GM23248 (cell line): ENCODE data around the gene NBEA. TPM values are rescaled to one million over a fixed set of nuclear protein-coding genes. Genes with fewer than 3 reads are reported as not detected.

ENCODE experiments used
- DNase-seq: peaks from one replicate; pipeline ENCODE4 v3.0.0-alpha.2; 2015
- H2AFZ ChIP-seq: fragments of 200-600 bp; sonication (generic); 2 replicates; pipeline ENCODE4 v1.6.1; 2016; ENCODE audit warnings: antibody characterized with exemption
- H3F3A ChIP-seq: fragments of 200-600 bp; sonication (generic); 2 replicates; pipeline ENCODE4 v1.6.1; 2016; ENCODE audit warnings: mild to moderate bottlenecking, antibody characterized with exemption, mixed run types; ENCODE audit not compliant: insufficient read depth
- H3K27ac ChIP-seq: fragments of 200-600 bp; sonication (generic); 2 replicates; pipeline ENCODE4 v1.5.1; 2016; ENCODE audit warnings: mild to moderate bottlenecking
- H3K27me3 ChIP-seq: fragments of 200-600 bp; sonication (generic); replicated peaks from 2 replicates; pipeline ENCODE4 v1.6.1; 2016; ENCODE audit warnings: mild to moderate bottlenecking; ENCODE audit not compliant: insufficient read depth
- H3K36me3 ChIP-seq: fragments of 200-600 bp; sonication (generic); 2 replicates; pipeline ENCODE4 v1.6.1; 2016; ENCODE audit warnings: low read depth, mild to moderate bottlenecking
- H3K4me1 ChIP-seq: fragments of 200-600 bp; sonication (generic); 2 replicates; pipeline ENCODE4 v1.6.1; 2016; ENCODE audit warnings: mild to moderate bottlenecking; ENCODE audit not compliant: insufficient read depth
- H3K4me2 ChIP-seq: fragments of 200-600 bp; sonication (generic); one replicate; pipeline ENCODE4 v1.6.1; 2016; ENCODE audit warnings: mild to moderate bottlenecking; ENCODE audit not compliant: unreplicated experiment
- H3K4me3 ChIP-seq: fragments of 200-600 bp; sonication (generic); 2 replicates; pipeline ENCODE4 v1.5.1; 2016; ENCODE audit warnings: mild to moderate bottlenecking
- H3K79me2 ChIP-seq: fragments of 200-600 bp; sonication (generic); 2 replicates; pipeline ENCODE4 v1.6.1; 2016; ENCODE audit warnings: mild to moderate bottlenecking; ENCODE audit not compliant: insufficient read depth
- H3K9ac ChIP-seq: fragments of 200-600 bp; sonication (generic); 2 replicates; pipeline ENCODE4 v1.6.1; 2016; ENCODE audit warnings: mild to moderate bottlenecking
- H3K9me2 ChIP-seq: fragments of 200-600 bp; sonication (generic); 2 replicates; pipeline ENCODE4 v1.6.1; 2016; ENCODE audit warnings: mixed run types, mild to moderate bottlenecking, moderate library complexity; ENCODE audit not compliant: insufficient read depth
- H3K9me3 ChIP-seq: fragments of 200-600 bp; sonication (generic); one replicate; pipeline ENCODE4 v1.6.1; 2017; ENCODE audit warnings: low read depth
- H4K20me1 ChIP-seq: fragments of 200-600 bp; sonication (generic); 2 replicates; pipeline ENCODE4 v1.6.0; 2016; ENCODE audit not compliant: insufficient read depth
- EZH2 ChIP-seq: fragments of 200-600 bp; sonication (generic); IDR thresholded peaks from 2 replicates; pipeline ENCODE4 v1.6.1; 2018; ENCODE audit warnings: antibody characterized with exemption, mild to moderate bottlenecking; ENCODE audit not compliant: insufficient read depth, poor library complexity, severe bottlenecking
- EZH2phosphoT487 ChIP-seq: fragments of 200-600 bp; sonication (generic); IDR thresholded peaks from 2 replicates; pipeline ENCODE4 v1.6.1; 2018; ENCODE audit warnings: antibody characterized with exemption, moderate library complexity, mild to moderate bottlenecking, low read depth; ENCODE audit not compliant: insufficient read depth
- WGBS, 2 experiments: methylation state at CpG; one replicate each; pipeline ENCODE4 v1.1.6; 2015 to 2017; ENCODE audit warnings: low lambda C conversion rate in 2 of 2, low coverage in 1 of 2; ENCODE audit errors: missing lambda C conversion rate in 2 of 2; 5-methylcytosine and 5-hydroxymethylcytosine counted together
- in situ Hi-C: fragments of 300-500 bp; cut with MboI; formaldehyde crosslinking; loops from 2 replicates; pipeline ENCODE4 v1.15.0; 2020
- polyA plus RNA-seq: library from polyadenylated mRNA; unstranded; fragments of >200 nt; fragmentation: Nextera tagmentation; extraction: Ambion mirVana; gene quantifications from 2 replicates; pipeline ENCODE4 v1.2.1, GENCODE V29; 2016
- total RNA-seq: library from RNA; depleted of rRNA; stranded (reverse); fragments of >200 nt; shearing (Covaris generic); gene quantifications from 2 replicates; pipeline ENCODE4 v1.2.3, GENCODE V29; 2014

The NBEA gene
- total and polyA plus RNA-seq, 2 experiments from 2014 or later: 1.9 to 3.7 TPM

- Histone ChIP-seq H3K79me2 (no peaks in the 10 kb centered on the region), H3K9ac (no peak overlapping the region), H3K36me3 (no peaks in the 10 kb centered on the region), H2AFZ (no peak overlapping the region), H3K27ac (no peak overlapping the region), H3F3A (no peaks in the 10 kb centered on the region), H3K4me3 (no peak overlapping the region), H3K27me3 (no peaks in the 10 kb centered on the region), H4K20me1 (no peaks in the 10 kb centered on the region), H3K4me2 (no peak overlapping the region), H3K9me2 (no peaks in the 10 kb centered on the region), H3K4me1 (no peaks in the 10 kb centered on the region), H3K9me3 (no peaks in the 10 kb centered on the region)
- no peak for TF ChIP-seq EZH2phosphoT487
- no peak for TF ChIP-seq EZH2
- in situ Hi-C loops: no loop called here
- 88 to 95% methylated on average over 2 of the region's 2 CpGs for WGBS, 2 experiments
- DNase-seq: peak; percentile 10
These were observed 202.3 kb downstream of the NBEA start for GRCh38 chr13:35144166-35144890.

DNA sequence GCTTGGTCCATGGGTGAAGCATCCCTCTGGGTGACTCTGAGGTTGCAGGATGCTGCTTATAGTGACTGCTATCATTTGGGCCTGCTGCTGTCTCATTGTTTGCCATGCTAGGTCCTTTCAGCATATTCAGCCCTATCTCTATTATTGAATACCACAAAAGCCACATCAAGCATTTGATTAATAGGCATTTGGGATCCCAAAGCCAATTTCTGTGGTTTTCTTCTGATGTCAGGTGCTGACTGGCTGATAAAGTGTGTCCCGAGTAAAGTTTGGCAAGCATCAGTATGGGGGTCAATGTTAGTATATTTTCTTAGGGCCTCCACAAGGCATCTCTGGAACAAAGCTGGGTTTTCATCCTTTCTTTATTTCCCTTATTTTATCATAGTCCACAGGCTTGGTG lies 204.6 kb downstream of the NBEA start:
- Histone ChIP-seq H3K36me3 (no peaks in the 10 kb centered on the region), H3K9ac (no peak overlapping the region), H3K9me2 (no peaks in the 10 kb centered on the region), H3K79me2 (no peaks in the 10 kb centered on the region), H4K20me1 (no peaks in the 10 kb centered on the region), H3K9me3 (no peaks in the 10 kb centered on the region), H3K4me3 (no peak overlapping the region), H3F3A (no peaks in the 10 kb centered on the region), H3K4me1 (no peaks in the 10 kb centered on the region), H3K27me3 (no peaks in the 10 kb centered on the region), H3K27ac (no peak overlapping the region), H3K4me2 (no peak overlapping the region), H2AFZ (no peak overlapping the region)
- WGBS, 2 experiments: 94 to 100% methylated on average over 1 of the region's 1 CpG
- TF ChIP-seq EZH2 (no peak), EZH2phosphoT487 (no peak)
- no peak for DNase-seq
- in situ Hi-C loops: no loop called here

DNA sequence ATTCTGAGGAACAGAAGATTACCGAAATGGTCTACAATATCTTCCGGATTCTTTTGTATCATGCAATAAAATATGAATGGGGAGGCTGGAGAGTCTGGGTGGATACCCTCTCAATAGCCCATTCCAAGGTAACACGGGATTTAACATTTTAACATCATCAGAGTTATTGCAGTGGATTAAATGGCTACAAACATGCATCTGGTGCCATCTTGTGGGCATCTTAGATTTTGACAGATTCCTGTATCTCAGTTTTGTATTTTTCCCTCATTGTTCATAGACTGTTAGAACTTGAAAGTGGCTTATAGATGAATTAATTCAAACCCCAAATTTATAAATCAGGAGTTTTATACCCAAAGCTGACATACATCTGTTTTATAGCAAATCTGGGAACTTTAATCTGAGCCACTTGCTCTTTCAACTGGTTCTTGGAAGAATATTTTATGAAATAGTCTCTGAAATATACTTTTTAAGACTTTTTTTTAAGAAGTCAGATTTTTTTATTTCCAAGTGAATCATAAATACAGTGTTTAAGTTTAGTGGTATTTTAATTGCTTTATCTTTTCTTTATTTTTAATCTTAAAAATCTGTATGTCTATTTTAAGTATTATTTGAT lies 215.2 kb downstream of the NBEA start:
- Histone ChIP-seq H3K79me2 (no peaks in the 10 kb centered on the region), H4K20me1 (no peaks in the 10 kb centered on the region), H3K4me3 (no peak overlapping the region), H3K27me3 (no peaks in the 10 kb centered on the region), H3K36me3 (no peaks in the 10 kb centered on the region), H2AFZ (no peak overlapping the region), H3K4me1 (no peaks in the 10 kb centered on the region), H3K9me2 (no peaks in the 10 kb centered on the region), H3K9me3 (no peaks in the 10 kb centered on the region), H3K4me2 (no peak overlapping the region), H3K9ac (no peak overlapping the region), H3F3A (no peaks in the 10 kb centered on the region), H3K27ac (no peak overlapping the region)
- in situ Hi-C loops: loop anchor here (10.0 to 25.0 kb wide), 3 partner anchors 1222 to 1570 kb away; partner anchors contain the start of gene RFC3
- TF ChIP-seq EZH2phosphoT487: no peak
- 0 to 2% methylated on average over 3 of the region's 3 CpGs for WGBS, 2 experiments
- DNase-seq: peak; percentile 64

GRCh38 chr13:35159041-35159440 lies 217.0 kb downstream of the NBEA start:
- no peaks in the 10 kb centered on the region for H3F3A ChIP-seq
- H3K36me3 ChIP-seq: no peaks in the 10 kb centered on the region
- H4K20me1 ChIP-seq: no peaks in the 10 kb centered on the region
- no peak overlapping the region for H3K9ac ChIP-seq
- no peak for TF ChIP-seq EZH2
- no peak for TF ChIP-seq EZH2phosphoT487
- H3K4me1 ChIP-seq: no peaks in the 10 kb centered on the region
- 56 to 59% methylated on average over 5 of the region's 5 CpGs for WGBS, 2 experiments
- DNase-seq: no peak
- H3K4me3 ChIP-seq: no peak overlapping the region
- H3K27me3 ChIP-seq: no peaks in the 10 kb centered on the region
- H2AFZ ChIP-seq: no peak overlapping the region
- H3K9me3 ChIP-seq: no peaks in the 10 kb centered on the region
- in situ Hi-C loops: loop anchor here (10.0 to 25.0 kb wide), 3 partner anchors 1224 to 1572 kb away; partner anchors contain the start of gene RFC3
- H3K27ac ChIP-seq: no peak overlapping the region
- H3K9me2 ChIP-seq: no peaks in the 10 kb centered on the region
- H3K79me2 ChIP-seq: no peaks in the 10 kb centered on the region
- H3K4me2 ChIP-seq: no peak overlapping the region
